GM19324 (cell line): Measurements from ENCODE around the gene MUC5AC.
"Not testable (repeated sequence)": the region's sequence is repeated elsewhere in the genome, so short reads cannot be mapped to it uniquely, and the experiment has no call there.

Source experiments
- ATAC-seq: cut with Tn5 transposase; IDR thresholded peaks from one replicate; pipeline ENCODE4 v1.9.1; 2021; ENCODE audit warnings: mild to moderate bottlenecking, moderate library complexity; ENCODE audit not compliant: unreplicated experiment, low FRiP score

MUC5AC gene

GRCh38 chr11:1204381-1205101 lies 46.8 kb downstream of the MUC5AC start:
- no peak for ATAC-seq

GRCh38 chr11:1205121-1205986 lies 47.6 kb downstream of the MUC5AC start:
- no peak for ATAC-seq

- no peak for ATAC-seq
Observed at GRCh38 chr11:1205987-1206331, 48.2 kb downstream of the MUC5AC start.

DNA sequence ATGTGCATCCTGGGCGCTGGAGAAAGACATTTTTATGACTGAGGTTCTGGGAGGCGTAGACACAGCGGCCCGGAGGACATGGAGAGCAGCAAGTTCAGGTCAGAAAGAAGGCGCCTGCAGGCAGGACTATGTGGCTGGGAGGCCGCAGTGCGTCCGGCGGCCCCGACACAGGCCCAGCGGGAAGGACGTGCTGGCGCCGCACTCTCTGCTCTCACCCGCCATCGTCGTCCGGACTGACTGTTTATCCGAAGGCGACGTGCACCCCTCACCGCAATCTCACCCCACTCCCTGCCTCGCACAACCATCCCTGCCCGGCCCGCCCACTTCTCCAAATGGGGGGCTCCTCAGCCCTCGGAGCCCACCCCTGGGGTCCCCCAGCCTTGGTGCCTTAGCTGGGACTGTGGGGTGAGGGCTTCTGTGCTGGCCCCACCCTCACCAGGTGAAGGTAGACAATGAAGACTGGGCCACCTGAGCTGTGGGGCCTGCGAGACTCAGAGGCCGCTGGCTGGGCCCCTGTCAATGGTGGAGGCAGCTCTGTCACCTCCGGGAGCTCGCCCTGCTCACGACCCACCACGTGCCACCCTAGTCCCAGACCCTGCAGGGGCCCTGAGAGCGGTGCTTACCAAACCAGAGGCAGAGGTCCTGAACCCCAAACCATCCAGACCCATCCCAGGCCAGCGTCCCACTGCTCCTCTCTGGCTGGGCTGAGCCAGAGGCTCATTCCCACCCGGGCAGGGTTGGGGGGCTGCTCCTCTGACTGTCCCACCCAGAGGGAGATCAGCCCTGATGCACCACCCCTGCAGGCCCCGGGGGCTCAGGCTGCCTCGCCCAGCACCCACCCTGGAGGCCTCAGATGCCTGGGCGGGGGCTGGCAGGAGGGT lies 48.9 kb downstream of the MUC5AC start:
- no peak for ATAC-seq

DNA sequence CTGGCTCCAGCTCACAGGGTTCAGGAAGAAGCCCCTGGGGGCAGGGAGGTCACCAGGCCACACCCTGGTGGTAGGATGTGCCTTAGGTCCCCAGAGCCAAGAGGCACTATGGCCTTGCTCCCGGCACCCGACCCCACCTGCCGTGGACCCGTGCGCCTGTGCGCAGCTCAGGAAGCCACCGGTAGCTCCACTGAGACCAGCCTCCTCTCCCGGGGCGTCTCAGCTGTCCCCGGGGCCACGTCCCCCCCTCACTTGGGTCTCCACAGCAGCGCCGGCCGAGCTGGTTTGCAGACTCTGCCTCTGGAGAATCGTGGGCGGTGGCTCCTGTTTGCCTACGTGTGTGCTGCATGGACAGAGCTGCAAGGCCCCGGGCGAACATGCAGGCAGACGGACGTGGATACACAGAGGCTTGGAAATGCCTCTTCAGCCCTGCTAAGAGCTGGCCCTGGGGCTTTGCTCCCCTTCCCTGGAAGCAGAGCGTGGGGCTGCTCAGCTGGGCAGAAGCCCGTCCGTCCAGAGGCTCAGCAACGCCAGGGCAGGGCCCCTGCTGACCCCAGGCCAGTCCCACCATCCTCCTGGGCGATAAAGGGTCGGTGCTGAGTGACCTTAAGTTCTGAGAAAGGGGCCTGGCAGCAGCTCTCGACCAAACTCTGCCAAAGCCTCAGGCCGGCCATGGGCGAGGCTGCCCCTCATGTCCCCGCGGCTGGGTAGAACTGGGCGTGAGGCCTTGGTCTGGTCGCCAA lies 49.8 kb downstream of the MUC5AC start:
- no peak for ATAC-seq

DNA sequence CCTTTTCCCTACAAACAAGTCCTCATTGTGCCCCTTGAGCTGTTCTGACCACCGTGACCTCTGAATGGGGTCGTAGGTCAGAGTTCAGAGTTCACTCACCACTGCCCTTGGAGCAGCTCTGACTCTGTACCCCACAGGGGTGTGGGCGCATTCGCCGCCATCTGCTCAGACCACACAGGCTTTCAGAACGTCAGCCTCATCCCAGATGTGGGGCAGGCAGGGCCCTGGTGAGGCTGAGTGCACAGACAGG lies 50.3 kb downstream of the MUC5AC start:
- ATAC-seq, result no peak

DNA sequence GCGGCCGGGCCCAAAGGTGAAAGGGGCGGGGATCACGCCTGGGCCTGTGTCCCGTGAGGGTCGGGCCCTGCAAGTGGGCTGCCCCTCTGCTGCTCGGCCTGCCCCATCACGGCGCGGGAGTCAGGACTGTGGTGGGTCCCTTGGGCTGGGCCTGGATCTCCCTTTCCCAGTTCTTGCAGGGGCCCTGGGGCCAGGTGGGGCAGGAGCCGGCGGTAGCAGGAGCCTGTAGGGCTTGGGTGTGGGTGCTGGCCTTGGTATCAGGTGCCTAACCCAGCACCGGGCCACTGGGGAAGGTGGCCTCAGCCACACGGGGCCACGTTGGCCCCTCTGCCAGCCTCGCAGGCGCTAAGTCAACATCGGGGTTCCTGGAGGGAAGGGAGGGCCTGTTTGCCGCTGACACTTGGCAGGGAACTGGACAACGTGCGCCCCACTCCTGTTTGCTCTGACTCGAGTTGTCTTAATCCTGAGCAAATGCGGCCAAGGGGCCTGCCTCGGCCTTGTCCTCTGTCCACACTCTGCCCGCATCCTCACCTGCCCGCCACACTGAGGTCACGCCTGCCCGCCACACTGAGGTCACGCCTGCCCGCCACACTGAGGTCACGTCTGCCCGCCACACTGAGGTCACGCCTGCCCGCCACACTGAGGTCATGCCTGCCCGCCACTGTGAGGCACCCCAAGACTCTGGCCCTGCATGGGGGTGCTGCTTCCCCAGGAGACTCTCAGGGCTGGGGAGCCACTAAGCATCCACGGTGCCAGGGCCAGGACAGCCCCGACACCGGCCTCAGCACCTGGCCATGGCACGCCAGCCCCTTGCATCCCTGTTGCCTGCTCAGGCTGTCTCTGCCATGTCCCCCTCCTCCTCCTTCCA lies 50.9 kb downstream of the MUC5AC start:
- ATAC-seq, result no peak

- ATAC-seq, result no peak
Observed at GRCh38 chr11:1209371-1210057, 51.8 kb downstream of the MUC5AC start.

- ATAC-seq, result no peak
Observed at GRCh38 chr11:1211838-1212237, 54.1 kb downstream of the MUC5AC start.

DNA sequence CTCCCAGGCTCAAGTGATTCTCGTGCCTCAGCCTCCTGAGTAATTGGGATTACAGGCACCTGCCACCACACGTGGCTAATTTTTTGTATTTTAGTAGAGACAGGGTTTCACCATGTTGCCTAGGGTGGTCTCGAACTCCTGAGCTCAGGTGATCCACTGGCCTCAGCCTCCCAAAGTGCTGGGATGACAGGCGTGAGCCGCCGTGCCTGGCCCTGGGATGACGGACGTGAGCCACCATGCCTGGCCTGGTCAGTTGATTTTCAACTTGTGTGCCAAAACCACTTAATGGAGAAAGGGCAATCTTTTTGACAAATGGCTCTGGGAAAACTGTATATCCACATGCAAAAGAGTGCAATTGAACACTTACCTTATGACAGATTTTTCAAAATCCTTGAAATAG lies 58.1 kb downstream of the MUC5AC start:
- not testable (repeated sequence) for ATAC-seq

DNA sequence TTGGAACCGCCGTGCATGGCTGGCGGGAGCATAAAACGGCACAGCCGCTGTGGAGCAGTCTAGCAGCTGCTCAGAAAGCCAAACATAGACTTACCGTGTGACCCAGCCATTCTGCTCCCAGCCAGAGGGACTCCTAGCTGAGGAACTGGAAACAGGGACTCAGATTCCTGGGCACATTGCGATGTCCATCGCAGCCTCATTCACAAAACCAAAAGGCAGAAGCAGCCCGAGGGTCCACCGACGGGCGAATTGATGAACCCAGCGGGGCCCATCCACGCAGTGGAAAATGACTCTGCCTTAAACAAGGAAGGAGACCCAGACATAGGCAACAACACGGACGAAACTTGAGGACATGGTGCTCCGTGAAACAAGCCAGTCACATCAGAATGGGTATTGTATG lies 59.4 kb downstream of the MUC5AC start:
- no peak for ATAC-seq

DNA sequence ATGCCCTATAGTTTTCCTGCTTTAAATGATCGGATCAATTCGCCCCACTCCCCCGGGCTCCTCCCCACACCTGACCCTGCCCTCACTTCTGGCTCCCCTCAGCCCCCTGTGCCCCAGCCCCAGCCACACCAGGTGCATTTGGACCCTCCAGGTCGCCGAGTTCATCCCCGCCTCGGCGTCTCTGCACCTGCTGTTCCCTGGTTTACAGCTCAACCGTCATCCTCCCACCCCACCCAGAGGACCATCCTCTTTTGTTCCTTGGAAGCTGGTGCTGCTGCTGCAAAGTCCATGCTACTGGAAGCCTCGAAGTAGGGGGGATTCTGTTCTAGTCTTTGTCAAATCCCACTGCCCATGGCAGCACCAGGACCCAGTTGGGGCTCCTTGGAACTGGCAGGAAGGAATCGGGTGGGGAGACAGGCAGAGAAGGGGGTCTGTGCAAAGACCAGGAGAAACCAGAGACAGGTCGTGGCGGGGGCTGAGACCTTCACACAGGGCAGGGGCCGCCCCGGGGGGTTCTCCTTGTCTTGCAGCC lies 60.6 kb downstream of the MUC5AC start:
- no peak for ATAC-seq

- no peak for ATAC-seq
Observed at GRCh38 chr11:1218788-1219445, 61.2 kb downstream of the MUC5AC start.

- no peak for ATAC-seq
Observed at GRCh38 chr11:1219446-1219833, 61.7 kb downstream of the MUC5AC start.

- ATAC-seq, result no peak
Observed at GRCh38 chr11:1219834-1220815, 62.4 kb downstream of the MUC5AC start.

- no peak for ATAC-seq
Observed at GRCh38 chr11:1220941-1221721, 63.4 kb downstream of the MUC5AC start.
